SK-N-DZ (cell line): Measurements from ENCODE around the gene C5orf15.
"Not testable (repeated sequence)": the region's sequence is repeated elsewhere in the genome, so short reads cannot be mapped to it uniquely, and the experiment has no call there.

Experiments
- DNase-seq: peaks from one replicate; pipeline ENCODE4 v3.0.0-alpha.2; 2015; ENCODE audit warnings: low spot score

C5orf15 gene

GRCh38 chr5:133963493-133964128, 4.8 kb downstream of the C5orf15 start:
- no peak for DNase-seq

GRCh38 chr5:133962801-133963476, 5.5 kb downstream of the C5orf15 start:
- DNase-seq = no peak

GRCh38 chr5:133962131-133962530, 6.3 kb downstream of the C5orf15 start:
- DNase-seq = no peak

- no peak for DNase-seq
Observed at GRCh38 chr5:133959643-133960042, 8.8 kb downstream of the C5orf15 start.

GRCh38 chr5:133957591-133957990, 10.8 kb downstream of the C5orf15 start:
- DNase-seq = no peak

- no peak for DNase-seq
Observed at GRCh38 chr5:133957080-133957479, 11.3 kb downstream of the C5orf15 start.

- not testable (repeated sequence) for DNase-seq
Observed at GRCh38 chr5:133956196-133956595, 12.2 kb downstream of the C5orf15 start.

- DNase-seq = no peak
Observed at GRCh38 chr5:133953568-133954145, 14.8 kb downstream of the C5orf15 start.

- no peak for DNase-seq
Observed at GRCh38 chr5:133952729-133953567, 15.5 kb downstream of the C5orf15 start.

- DNase-seq = no peak
Observed at GRCh38 chr5:133950821-133951612, 17.4 kb downstream of the C5orf15 start.

- DNase-seq = no peak
Observed at GRCh38 chr5:133948721-133949120, 19.7 kb downstream of the C5orf15 start.

GRCh38 chr5:133947431-133947841, 21.0 kb downstream of the C5orf15 start:
- DNase-seq = no peak

- DNase-seq = no peak
Observed at GRCh38 chr5:133945568-133945967, 22.9 kb downstream of the C5orf15 start.

- peak; percentile 78 for DNase-seq
Observed at GRCh38 chr5:133944263-133945185, 23.9 kb downstream of the C5orf15 start.

- no peak for DNase-seq
Observed at GRCh38 chr5:133943475-133943817, 25.0 kb downstream of the C5orf15 start.

GRCh38 chr5:133942614-133943474, 25.6 kb downstream of the C5orf15 start:
- no peak for DNase-seq

- DNase-seq = no peak
Observed at GRCh38 chr5:133941456-133942196, 26.8 kb downstream of the C5orf15 start.

- no peak for DNase-seq
Observed at GRCh38 chr5:133939668-133940067, 28.8 kb downstream of the C5orf15 start.

- DNase-seq = no peak
Observed at GRCh38 chr5:133938929-133939328, 29.5 kb downstream of the C5orf15 start.
